Activated CD8-positive, alpha-beta T cell treated with anti-CD3 and anti-CD28 coated beads for 36 hours (primary cell): ENCODE data around the gene TUBA8. TPM values are rescaled to one million over a fixed set of nuclear protein-coding genes. Genes with fewer than 3 reads are reported as not detected.

Experiments used
- ATAC-seq: fragments of 200-7000 bp; cut with Tn5 transposase; one replicate; pipeline ENCODE4 v1.10.0; 2021; ENCODE audit warnings: mild to moderate bottlenecking, moderate library complexity
- CTCF ChIA-PET: fragments of 350-600 bp; sonication (Branson Sonifier 250); formaldehyde crosslinking; loops from one replicate; lab custom pipeline; 2021; ENCODE audit warnings: antibody characterized with exemption; lab: Charles Lee
- POLR2A ChIA-PET: fragments of 350-600 bp; sonication (Branson Sonifier 250); formaldehyde crosslinking; loops from one replicate; lab custom pipeline; 2021; ENCODE audit warnings: antibody characterized with exemption; lab: Charles Lee
- DNase-seq: peaks from one replicate; pipeline ENCODE4 v3.0.0-alpha.2; 2020
- H3K27ac Mint-ChIP-seq: one replicate; pipeline ENCODE4 v1.8.0; 2021; ENCODE audit warnings: mild to moderate bottlenecking, mixed read lengths
- H3K27me3 Mint-ChIP-seq: one replicate; pipeline ENCODE4 v1.8.0; 2021; ENCODE audit warnings: mixed read lengths
- H3K36me3 Mint-ChIP-seq: one replicate; pipeline ENCODE4 v1.8.0; 2021; ENCODE audit warnings: low read depth, mixed read lengths
- H3K4me1 Mint-ChIP-seq: one replicate; pipeline ENCODE4 v1.8.0; 2021; ENCODE audit warnings: low read depth, mixed read lengths
- H3K4me3 Mint-ChIP-seq: one replicate; pipeline ENCODE4 v1.8.0; 2021; ENCODE audit warnings: mild to moderate bottlenecking, moderate library complexity, mixed read lengths
- H3K9me3 Mint-ChIP-seq: one replicate; pipeline ENCODE4 v1.8.0; 2021; ENCODE audit warnings: mixed read lengths
- intact Hi-C: fragments of 100-400 bp; cut with micrococcal nuclease; formaldehyde crosslinking; loops from one replicate; pipeline ENCODE4 v1.10.0; 2022
- total RNA-seq, 2 experiments: library from RNA; stranded (reverse); gene quantifications; one replicate each; pipeline ENCODE4 v1.2.3, GENCODE V29; 2021
- TF ChIP-seq, protein P1 (sequence below): fragments of 200-600 bp; IDR thresholded peaks from one replicate; pipeline ENCODE4 v1.8.0; 2022; ENCODE audit warnings: antibody characterized with exemption, mild to moderate bottlenecking

The TUBA8 gene
- total RNA-seq, 2 experiments from 2014 or later, result 0.56 to 0.85 TPM

- H3K36me3 Mint-ChIP-seq, result peaks cover 27% of the 10 kb centered on the region
- peaks cover 39% of the 10 kb centered on the region for H3K27me3 Mint-ChIP-seq
- no peak overlapping the region for H3K27ac Mint-ChIP-seq
- DNase-seq (no peak), ATAC-seq (no peak)
- TF ChIP-seq, protein P1, sequence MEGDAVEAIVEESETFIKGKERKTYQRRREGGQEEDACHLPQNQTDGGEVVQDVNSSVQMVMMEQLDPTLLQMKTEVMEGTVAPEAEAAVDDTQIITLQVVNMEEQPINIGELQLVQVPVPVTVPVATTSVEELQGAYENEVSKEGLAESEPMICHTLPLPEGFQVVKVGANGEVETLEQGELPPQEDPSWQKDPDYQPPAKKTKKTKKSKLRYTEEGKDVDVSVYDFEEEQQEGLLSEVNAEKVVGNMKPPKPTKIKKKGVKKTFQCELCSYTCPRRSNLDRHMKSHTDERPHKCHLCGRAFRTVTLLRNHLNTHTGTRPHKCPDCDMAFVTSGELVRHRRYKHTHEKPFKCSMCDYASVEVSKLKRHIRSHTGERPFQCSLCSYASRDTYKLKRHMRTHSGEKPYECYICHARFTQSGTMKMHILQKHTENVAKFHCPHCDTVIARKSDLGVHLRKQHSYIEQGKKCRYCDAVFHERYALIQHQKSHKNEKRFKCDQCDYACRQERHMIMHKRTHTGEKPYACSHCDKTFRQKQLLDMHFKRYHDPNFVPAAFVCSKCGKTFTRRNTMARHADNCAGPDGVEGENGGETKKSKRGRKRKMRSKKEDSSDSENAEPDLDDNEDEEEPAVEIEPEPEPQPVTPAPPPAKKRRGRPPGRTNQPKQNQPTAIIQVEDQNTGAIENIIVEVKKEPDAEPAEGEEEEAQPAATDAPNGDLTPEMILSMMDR, result no peak
- intact Hi-C loops, result no loop called here
- H3K9me3 Mint-ChIP-seq, result peaks cover 13% of the 10 kb centered on the region
- ChIA-PET CTCF (no interaction called here), POLR2A (no interaction called here)
- peaks cover 34% of the 10 kb centered on the region for H3K4me1 Mint-ChIP-seq
- H3K4me3 Mint-ChIP-seq, result peak overlapping the region; percentile 54
These were observed 1.0 kb upstream of the TUBA8 start for GRCh38 chr22:18109410-18110193.

DNA sequence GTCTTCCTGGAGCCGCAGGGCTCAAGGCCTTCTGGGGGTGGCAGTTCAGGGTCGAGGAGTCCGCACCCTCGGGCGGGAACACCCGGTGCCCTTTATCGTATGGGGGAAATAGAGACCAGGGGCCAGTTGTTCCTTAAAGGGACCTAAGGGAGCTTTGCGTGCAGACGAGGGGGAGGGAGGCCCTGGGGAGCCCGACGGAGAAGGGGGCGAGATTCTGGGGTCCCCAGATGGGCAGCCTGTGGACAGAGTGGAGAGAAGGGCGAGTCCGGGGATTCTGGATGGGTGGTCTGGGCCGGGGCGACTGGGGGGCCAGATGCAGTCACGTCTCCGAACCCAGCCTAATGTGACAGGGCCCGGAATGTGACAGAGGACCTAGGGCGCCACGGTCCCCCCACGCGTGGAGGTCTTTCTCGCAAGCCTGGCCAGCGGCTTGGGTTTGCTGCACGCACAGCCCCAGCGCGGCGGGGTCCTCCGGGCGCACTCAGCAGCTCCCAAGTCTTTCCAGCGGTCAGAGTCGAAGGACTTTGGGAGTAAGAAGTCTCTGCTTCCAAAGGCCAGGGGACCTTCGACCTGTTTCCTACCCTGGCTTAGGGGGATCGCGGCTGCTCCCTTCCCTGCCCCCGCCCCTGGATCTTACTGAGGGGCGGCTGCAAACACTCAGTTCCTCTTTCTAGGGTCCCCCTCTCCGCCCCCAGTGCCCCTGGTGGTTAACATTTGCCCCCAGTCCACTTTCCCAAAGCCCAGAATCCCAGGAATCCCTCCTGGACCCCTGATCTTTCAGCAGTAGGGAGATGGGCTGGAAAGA, 547 bp downstream of the TUBA8 start:
- Mint-ChIP-seq H3K9me3 (peaks cover 9% of the 10 kb centered on the region), H3K4me3 (peak overlapping the region; percentile 54), H3K4me1 (peaks cover 27% of the 10 kb centered on the region), H3K27me3 (peaks cover 36% of the 10 kb centered on the region), H3K36me3 (peaks cover 12% of the 10 kb centered on the region), H3K27ac (no peak overlapping the region)
- DNase-seq (no peak), ATAC-seq (no peak)
- TF ChIP-seq, protein P1, result no peak
- ChIA-PET CTCF (no interaction called here), POLR2A (interaction anchor here (0.5 to 0.7 kb wide), 2 partner anchors 33 to 38 kb away, joined by 3 read pairs; partner anchors contain the start of gene PEX26)
- intact Hi-C loops, result no loop called here

DNA sequence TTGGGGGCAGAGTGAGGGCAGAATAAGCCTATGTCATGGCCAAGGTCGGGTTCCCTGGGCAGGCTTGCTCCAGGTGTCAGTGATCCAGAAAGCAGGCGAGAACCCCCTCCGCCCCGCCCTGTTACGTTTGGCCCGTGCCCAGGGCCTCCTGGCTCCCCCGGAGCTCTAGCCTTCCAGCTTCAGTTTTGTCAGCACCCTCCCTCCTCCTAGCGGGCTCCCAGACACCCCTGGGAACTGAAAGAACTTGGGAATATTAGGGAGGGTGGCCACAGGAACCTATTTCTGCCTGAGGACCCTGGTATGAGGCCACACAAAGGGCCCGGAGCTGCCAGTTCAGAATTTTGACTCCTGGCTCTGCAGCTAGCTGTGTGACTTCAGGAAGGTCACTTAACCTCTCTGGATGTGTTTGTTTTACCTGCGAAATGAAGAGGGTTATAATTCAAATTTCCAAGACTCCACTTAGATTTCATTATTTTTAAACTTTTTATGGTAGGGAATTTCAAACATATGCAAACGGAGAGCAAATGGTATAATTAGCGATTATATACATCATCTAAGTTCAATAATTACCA, 1.2 kb downstream of the TUBA8 start:
- DNase-seq, result no peak
- peaks cover 23% of the 10 kb centered on the region for H3K4me1 Mint-ChIP-seq
- no peak for ATAC-seq
- no peak overlapping the region for H3K4me3 Mint-ChIP-seq
- intact Hi-C loops, result no loop called here
- peaks cover 36% of the 10 kb centered on the region for H3K27me3 Mint-ChIP-seq
- H3K36me3 Mint-ChIP-seq, result peaks cover 9% of the 10 kb centered on the region
- CTCF ChIA-PET, result no interaction called here
- TF ChIP-seq, protein P1, result no peak
- peaks cover 5% of the 10 kb centered on the region for H3K9me3 Mint-ChIP-seq
- no peak overlapping the region for H3K27ac Mint-ChIP-seq
- POLR2A ChIA-PET, result no interaction called here

- intact Hi-C loops, result no loop called here
- Mint-ChIP-seq H3K27ac (no peak overlapping the region), H3K4me1 (peaks cover 19% of the 10 kb centered on the region), H3K36me3 (peaks cover 4% of the 10 kb centered on the region), H3K27me3 (peaks cover 33% of the 10 kb centered on the region), H3K9me3 (no peaks in the 10 kb centered on the region), H3K4me3 (no peak overlapping the region)
- POLR2A ChIA-PET, result interaction anchor here (2.0 kb wide), 1 partner anchor 35 kb away, joined by 5 read pairs; the partner anchor contains the start of gene PEX26
- CTCF ChIA-PET, result no interaction called here
- DNase-seq (no peak), ATAC-seq (no peak)
- TF ChIP-seq, protein P1, result no peak
These were observed 1.8 kb downstream of the TUBA8 start for GRCh38 chr22:18112440-18112839.
